Activated B cell treated with CpG ODN at 0.5 μM for 24 hours (primary cell): ENCODE measurements around the gene RFX2. TPM values are rescaled to one million over a fixed set of nuclear protein-coding genes. Genes with fewer than 3 reads are reported as not detected.
A peak's percentile ranks its signal among the peaks of the same experiment; 100 is the strongest.
"Not testable (repeated sequence)": the region's sequence is repeated elsewhere in the genome, so short reads cannot be mapped to it uniquely, and the experiment has no call there.

Experiments used
- ATAC-seq: fragments of 200-7000 bp; cut with Tn5 transposase; one replicate; pipeline ENCODE4 v1.10.0; 2021; ENCODE audit warnings: low read depth, mild to moderate bottlenecking, moderate library complexity
- CTCF ChIA-PET: fragments of 350-600 bp; sonication (Branson Sonifier 250); formaldehyde crosslinking; loops from one replicate; lab custom pipeline; 2021; ENCODE audit warnings: antibody characterized with exemption; lab: Charles Lee
- POLR2A ChIA-PET: fragments of 350-600 bp; sonication (Branson Sonifier 250); formaldehyde crosslinking; loops from one replicate; lab custom pipeline; 2021; ENCODE audit warnings: antibody characterized with exemption; lab: Charles Lee
- DNase-seq: peaks from one replicate; pipeline ENCODE4 v3.0.0; 2022
- H3K27ac Mint-ChIP-seq: one replicate; pipeline ENCODE4 v1.8.0; 2020; ENCODE audit warnings: mixed read lengths
- H3K27me3 Mint-ChIP-seq: one replicate; pipeline ENCODE4 v1.8.0; 2021; ENCODE audit warnings: mixed read lengths
- H3K36me3 Mint-ChIP-seq: one replicate; pipeline ENCODE4 v1.8.0; 2021; ENCODE audit warnings: low read depth, mixed read lengths
- H3K4me1 Mint-ChIP-seq: one replicate; pipeline ENCODE4 v1.8.0; 2021; ENCODE audit warnings: mixed read lengths
- H3K4me3 Mint-ChIP-seq: one replicate; pipeline ENCODE4 v1.8.0; 2020; ENCODE audit warnings: mild to moderate bottlenecking, mixed read lengths
- H3K9me3 Mint-ChIP-seq: one replicate; pipeline ENCODE4 v1.8.0; 2020; ENCODE audit warnings: mixed read lengths
- intact Hi-C: fragments of 100-400 bp; cut with micrococcal nuclease; formaldehyde crosslinking; loops from one replicate; pipeline ENCODE4 v1.15.1; 2024
- total RNA-seq: library from RNA; stranded (reverse); gene quantifications from 2 replicates; pipeline ENCODE4 v1.2.3, GENCODE V29; 2022
- TF ChIP-seq, protein P1 (sequence below): fragments of 200-600 bp; IDR thresholded peaks from one replicate; pipeline ENCODE4 v1.8.0; 2022; ENCODE audit warnings: antibody characterized with exemption, mild to moderate bottlenecking

RFX2 gene
- total RNA-seq, 1 donor from 2014 or later, result 7.0 TPM

DNA sequence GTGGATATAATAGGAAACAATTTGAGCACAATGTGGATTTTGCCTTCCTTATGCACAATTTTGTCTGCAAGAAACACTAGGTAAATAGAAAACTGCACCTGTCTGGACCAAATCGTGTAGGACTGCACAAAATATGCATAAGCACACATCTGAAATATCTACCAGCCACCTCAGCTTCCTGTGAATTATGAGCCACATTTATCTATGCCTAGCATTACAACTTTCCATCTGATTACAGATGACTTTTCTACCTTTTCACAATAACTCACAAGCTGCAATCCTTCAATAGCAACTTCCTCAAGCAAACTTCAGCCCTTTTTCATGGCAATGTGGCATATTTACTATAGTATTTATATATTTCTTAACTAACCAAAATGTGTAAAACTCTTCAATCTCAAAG, 5.7 kb upstream of the RFX2 start:
- intact Hi-C loops, result loop anchor here (10.0 kb wide), 1 partner anchor 981 kb away; no protein-coding TSS in a partner anchor
- TF ChIP-seq, protein P1, sequence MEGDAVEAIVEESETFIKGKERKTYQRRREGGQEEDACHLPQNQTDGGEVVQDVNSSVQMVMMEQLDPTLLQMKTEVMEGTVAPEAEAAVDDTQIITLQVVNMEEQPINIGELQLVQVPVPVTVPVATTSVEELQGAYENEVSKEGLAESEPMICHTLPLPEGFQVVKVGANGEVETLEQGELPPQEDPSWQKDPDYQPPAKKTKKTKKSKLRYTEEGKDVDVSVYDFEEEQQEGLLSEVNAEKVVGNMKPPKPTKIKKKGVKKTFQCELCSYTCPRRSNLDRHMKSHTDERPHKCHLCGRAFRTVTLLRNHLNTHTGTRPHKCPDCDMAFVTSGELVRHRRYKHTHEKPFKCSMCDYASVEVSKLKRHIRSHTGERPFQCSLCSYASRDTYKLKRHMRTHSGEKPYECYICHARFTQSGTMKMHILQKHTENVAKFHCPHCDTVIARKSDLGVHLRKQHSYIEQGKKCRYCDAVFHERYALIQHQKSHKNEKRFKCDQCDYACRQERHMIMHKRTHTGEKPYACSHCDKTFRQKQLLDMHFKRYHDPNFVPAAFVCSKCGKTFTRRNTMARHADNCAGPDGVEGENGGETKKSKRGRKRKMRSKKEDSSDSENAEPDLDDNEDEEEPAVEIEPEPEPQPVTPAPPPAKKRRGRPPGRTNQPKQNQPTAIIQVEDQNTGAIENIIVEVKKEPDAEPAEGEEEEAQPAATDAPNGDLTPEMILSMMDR, result no peak
- peaks cover 3% of the 10 kb centered on the region for H3K4me1 Mint-ChIP-seq
- H3K4me3 Mint-ChIP-seq, result no peak overlapping the region
- CTCF ChIA-PET, result interaction anchor here (1.2 kb wide), 1 partner anchor 10 kb away, joined by 5 read pairs; no protein-coding TSS in a partner anchor
- DNase-seq, result no peak
- peaks cover 10% of the 10 kb centered on the region for H3K9me3 Mint-ChIP-seq
- no peaks in the 10 kb centered on the region for H3K36me3 Mint-ChIP-seq
- ATAC-seq, result no peak
- H3K27me3 Mint-ChIP-seq, result peaks cover 6% of the 10 kb centered on the region
- no peak overlapping the region for H3K27ac Mint-ChIP-seq
- POLR2A ChIA-PET, result no interaction called here

DNA sequence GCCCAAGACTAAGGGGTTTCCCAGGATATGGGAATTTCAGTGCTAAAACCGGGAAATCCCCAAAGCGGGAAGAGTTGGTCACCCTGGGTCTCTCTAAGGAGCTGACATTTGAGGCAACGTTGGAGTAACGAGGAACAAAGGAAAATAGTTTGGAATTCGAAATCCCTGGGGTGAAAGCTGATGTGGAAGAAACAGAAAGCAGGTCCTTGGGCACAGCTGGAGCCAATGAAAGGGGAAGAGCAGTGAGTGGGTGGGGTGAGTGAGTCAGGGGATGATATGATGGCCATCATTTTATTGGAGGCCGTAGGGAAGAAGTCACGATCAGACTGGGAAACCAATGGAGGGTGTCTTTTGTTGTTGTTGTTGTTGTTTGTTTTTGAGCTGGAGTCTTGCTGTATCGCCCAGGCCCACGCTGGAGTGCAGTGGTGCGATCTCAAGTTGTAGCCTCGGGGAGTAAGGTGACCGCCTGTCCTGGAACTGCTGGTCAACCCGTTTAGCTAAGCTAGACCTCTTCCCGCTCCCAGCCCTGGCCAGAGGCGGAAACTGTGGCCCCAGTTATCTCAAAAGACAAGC, 3.4 kb upstream of the RFX2 start:
- Mint-ChIP-seq H3K36me3 (no peaks in the 10 kb centered on the region), H3K27ac (no peak overlapping the region)

DNA sequence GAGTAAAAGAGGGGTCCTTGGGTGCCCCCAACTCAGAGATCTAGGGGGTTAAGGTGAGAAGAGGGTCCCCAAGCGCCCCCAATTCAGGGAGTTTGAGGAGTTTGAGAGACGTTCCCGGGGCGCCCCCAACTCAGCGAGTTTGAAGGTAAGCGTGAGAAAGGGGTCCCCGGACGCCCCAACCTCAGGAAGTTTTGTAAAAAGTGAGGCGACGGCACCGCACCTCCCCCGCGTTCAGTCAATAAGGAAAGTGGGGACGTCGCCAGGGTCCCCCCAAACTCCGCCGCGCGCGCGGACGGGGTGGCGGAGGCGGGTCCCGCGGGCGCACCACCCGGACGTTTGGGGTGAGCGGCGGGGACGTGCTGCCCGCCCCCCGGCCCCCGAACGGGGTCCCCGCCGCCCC, 353 bp downstream of the RFX2 start:
- ATAC-seq (no peak), DNase-seq (no peak)
- H3K4me1 Mint-ChIP-seq, result peaks cover 22% of the 10 kb centered on the region
- POLR2A ChIA-PET, result interaction anchor here (1.2 kb wide), 1 partner anchor 22 kb away, joined by 12 read pairs; no protein-coding TSS in a partner anchor
- TF ChIP-seq, protein P1, result no peak
- peak overlapping the region; percentile 87 for H3K4me3 Mint-ChIP-seq
- CTCF ChIA-PET, result no interaction called here
- H3K9me3 Mint-ChIP-seq, result no peaks in the 10 kb centered on the region
- H3K27ac Mint-ChIP-seq, result peak overlapping the region; percentile 63
- no peaks in the 10 kb centered on the region for H3K36me3 Mint-ChIP-seq
- peaks cover 12% of the 10 kb centered on the region for H3K27me3 Mint-ChIP-seq
- intact Hi-C loops, result loop anchor here (1.0 to 10.0 kb wide), 5 partner anchors 10 to 975 kb away; partner anchors contain the start of gene RANBP3

More for the DNA sequence above, 3.4 kb upstream of the RFX2 start:
- Mint-ChIP-seq H3K27me3 (peaks cover 6% of the 10 kb centered on the region), H3K9me3 (peaks cover 3% of the 10 kb centered on the region), H3K4me3 (no peak overlapping the region), H3K4me1 (peaks cover 15% of the 10 kb centered on the region)
- no peak for ATAC-seq
- intact Hi-C loops, result loop anchor here (5.0 to 10.0 kb wide), 2 partner anchors 121 to 979 kb away; no protein-coding TSS in a partner anchor
- TF ChIP-seq, protein P1, result no peak
- POLR2A ChIA-PET, result no interaction called here
- DNase-seq, result no peak
- CTCF ChIA-PET, result interaction anchor here (1.0 to 1.4 kb wide), 3 partner anchors 12 to 65 kb away, joined by 3 to 5 read pairs (median 3); no protein-coding TSS in a partner anchor

DNA sequence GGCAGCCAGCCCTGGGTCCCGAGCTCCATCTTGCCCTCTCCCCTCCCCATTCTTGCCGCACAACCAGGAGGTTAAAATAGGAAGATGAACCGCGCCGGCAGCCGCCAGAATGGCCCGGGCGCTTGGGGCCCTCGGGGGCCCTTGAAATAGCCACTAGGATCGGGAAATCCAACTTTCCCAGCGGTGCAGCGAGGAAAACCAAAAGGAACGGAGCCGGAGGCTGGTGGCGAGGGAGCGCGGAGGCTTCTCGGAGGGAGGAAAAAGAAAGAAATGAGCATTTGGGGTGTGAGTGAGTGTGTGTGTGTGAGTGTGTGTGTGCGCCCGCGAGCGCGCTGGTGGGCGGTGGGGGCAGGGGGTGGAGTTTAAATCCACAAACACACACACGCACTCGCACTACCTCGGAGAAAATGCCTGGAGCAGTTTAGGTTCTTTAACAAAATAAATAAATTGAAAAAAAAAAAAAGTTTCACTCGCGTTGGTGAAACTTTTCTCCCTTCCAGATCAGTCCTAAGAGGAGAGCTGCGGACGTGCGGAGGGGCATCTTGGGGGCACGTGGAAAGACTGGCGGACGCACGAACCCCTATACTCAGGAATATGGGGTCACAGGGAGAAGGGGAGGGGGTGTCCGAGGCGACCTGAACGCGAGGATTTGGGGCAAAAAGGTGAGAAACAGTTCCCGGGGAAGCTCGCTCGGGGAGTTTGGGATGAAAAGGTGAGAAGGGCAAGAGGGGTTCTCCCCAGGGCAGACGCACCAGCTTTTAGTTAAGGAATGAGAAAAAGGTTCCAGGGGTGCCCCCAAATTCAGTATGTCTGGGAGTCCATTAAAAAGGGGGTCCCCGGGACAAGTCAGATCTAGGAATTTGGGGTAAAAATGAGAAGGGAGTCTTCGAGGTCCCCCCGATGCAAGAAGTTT, 1.3 kb downstream of the RFX2 start:
- DNase-seq (peak; percentile 48), ATAC-seq (no peak)
- Mint-ChIP-seq H3K27ac (peak overlapping the region; percentile 63), H3K4me1 (peaks cover 22% of the 10 kb centered on the region), H3K9me3 (no peaks in the 10 kb centered on the region), H3K27me3 (peaks cover 12% of the 10 kb centered on the region), H3K4me3 (peak overlapping the region; percentile 87), H3K36me3 (no peaks in the 10 kb centered on the region)
- TF ChIP-seq, protein P1, result no peak
- ChIA-PET CTCF (interaction anchor here (1.0 to 1.2 kb wide), 2 partner anchors 16 to 60 kb away, joined by 3 to 5 read pairs; no protein-coding TSS in a partner anchor), POLR2A (interaction anchor here (0.5 to 1.2 kb wide), 5 partner anchors 21 to 741 kb away, joined by 3 to 12 read pairs (median 4); no protein-coding TSS in a partner anchor)
- intact Hi-C loops, result no loop called here

DNA sequence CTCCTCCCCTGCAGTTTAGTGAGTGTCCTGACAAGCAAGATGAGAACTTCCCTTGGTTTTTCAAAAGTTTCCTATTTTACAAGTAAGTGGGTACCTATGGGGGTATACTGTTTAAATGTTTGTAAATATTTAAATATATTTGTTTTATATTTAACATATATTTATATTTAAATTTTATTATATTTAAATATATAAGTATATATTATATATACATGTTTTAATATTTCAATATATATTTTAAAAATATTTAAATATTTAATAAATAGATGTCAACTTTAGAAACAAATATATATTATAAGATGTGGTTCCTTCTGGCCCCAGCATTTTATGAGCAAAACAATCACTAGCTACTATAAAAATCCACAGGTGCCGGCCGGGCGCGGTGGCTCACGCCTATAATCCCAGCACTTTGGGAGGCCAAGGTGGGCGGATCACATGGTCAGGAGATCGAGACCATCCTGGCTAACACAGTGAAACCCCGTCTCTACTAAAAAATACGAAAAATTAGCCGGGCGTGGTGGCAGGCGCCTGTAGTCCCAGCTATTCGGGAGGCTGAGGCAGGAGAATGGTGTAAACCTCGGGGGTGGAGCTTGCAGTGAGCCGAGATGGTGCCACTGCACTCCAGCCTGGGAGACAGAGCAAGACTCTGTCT, 3.5 kb downstream of the RFX2 start:
- H3K4me3 Mint-ChIP-seq, H3K9me3 Mint-ChIP-seq, intact Hi-C loops, H3K27ac Mint-ChIP-seq, CTCF ChIA-PET, DNase-seq, ATAC-seq, H3K36me3 Mint-ChIP-seq: not testable (repeated sequence)
- POLR2A ChIA-PET, result interaction anchor here (0.5 to 0.7 kb wide), 3 partner anchors 33 to 66 kb away, joined by 5 to 10 read pairs (median 8); no protein-coding TSS in a partner anchor
- Mint-ChIP-seq H3K27me3 (peaks cover 12% of the 10 kb centered on the region), H3K4me1 (peaks cover 24% of the 10 kb centered on the region)
